Measurements from ENCODE around the gene GRAP2. TPM values are rescaled to one million over a fixed set of nuclear protein-coding genes. Genes with fewer than 3 reads are reported as not detected.

Gene GRAP2
- total and polyA plus RNA-seq, 10 of the 15 experiments (the other 5 are each of a cell fraction or from before 2014, with no cell fraction given) = 3.3 to 79.1 (median 59.6) TPM

DNA sequence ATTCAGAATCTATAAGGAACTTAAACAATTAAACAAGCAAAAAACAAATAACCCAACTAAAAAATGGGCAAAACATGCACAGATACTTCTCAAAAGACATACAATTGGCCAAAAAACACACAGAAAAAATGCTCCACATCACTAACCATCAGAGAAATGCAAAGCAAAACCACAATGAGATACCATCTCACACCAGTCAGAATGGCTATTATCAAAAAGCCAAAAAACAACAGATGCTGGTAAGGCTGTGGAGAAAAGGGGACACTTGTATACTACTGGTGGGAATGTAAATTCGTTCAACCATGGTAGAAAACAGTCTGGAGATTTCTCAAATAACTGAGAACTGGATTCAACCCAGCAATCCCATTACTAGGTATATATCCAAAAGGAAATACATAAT, 32.1 kb upstream of the GRAP2 start:
- in situ Hi-C loops (cut with MboI) (no loop called here), intact Hi-C loops (cut with micrococcal nuclease; ENCODE audit: unreplicated experiment) (loop anchor here (2.0 kb wide), 1 partner anchor 32 kb away; the partner anchor contains the start of gene GRAP2)
- H4K20me1 ChIP-seq (ENCODE audit: control insufficient read depth, insufficient read depth) = no peaks in the 10 kb centered on the region
- ChIA-PET CTCF (interaction anchor here (1.0 to 1.3 kb wide), 2 partner anchors 30 to 42 kb away, joined by 3 read pairs; no protein-coding TSS in a partner anchor), POLR2A (interaction anchor here (0.7 kb wide), 1 partner anchor 64 kb away, joined by 4 read pairs; no protein-coding TSS in a partner anchor), SMC1A (ENCODE audit: uncharacterized antibody, unreplicated experiment) (interaction anchor here (0.6 to 1.1 kb wide), 2 partner anchors 24 to 106 kb away, joined by 3 read pairs; no protein-coding TSS in a partner anchor), RAD21 (ENCODE audit: unreplicated experiment) (no interaction called here)
- H3K4me2 ChIP-seq (ENCODE audit: control insufficient read depth, insufficient read depth) = no peak overlapping the region; the same call in 1 of the 2 replicates
- peaks cover 18% of the 10 kb centered on the region; the same call in 1 of the 2 replicates for H3K4me1 ChIP-seq (ENCODE audit: control insufficient read depth, insufficient read depth, low read length)
- H3K79me2 ChIP-seq (ENCODE audit: control insufficient read depth, insufficient read depth, low read length) = no peaks in the 10 kb centered on the region
- H3K27me3 ChIP-seq (replicated peaks in 1 of 2; ENCODE audit: control insufficient read depth in 2 of 2, insufficient read depth in 2 of 2, low read length in 1 of 2) = no peaks in the 10 kb centered on the region
- H3K27ac ChIP-seq (ENCODE audit: control insufficient read depth, insufficient read depth) = peak overlapping the region; percentile 50; the same call in 1 of the 2 replicates
- TF ChIP-seq IKZF1 (conservative IDR thresholded peaks at IDR 0.05) (peak; percentile 18; the same call in 1 of the 2 replicates), RFX5 (IDR thresholded peaks at IDR 0.05; ENCODE audit: low read depth, low read length) (no peak), MEF2B (IDR thresholded peaks at IDR 0.05; ENCODE audit: partially characterized antibody, poor library complexity, severe bottlenecking) (peak; percentile 39), ETV6 (conservative IDR thresholded peaks at IDR 0.05 in 1 of 2, IDR thresholded peaks at IDR 0.05 in 1 of 2; ENCODE audit: borderline replicate concordance in 1 of 2, low read depth in 1 of 2) (no peak), POU2F2 (IDR thresholded peaks at IDR 0.05; ENCODE audit: borderline replicate concordance, low read depth, low read length) (peak; percentile 59; the same call in 1 of the 3 replicates), NBN (IDR thresholded peaks at IDR 0.05) (peak; percentile 60), MTA2 (IDR thresholded peaks at IDR 0.05; ENCODE audit: low read depth) (peak; percentile 54), IKZF2 (IDR thresholded peaks at IDR 0.05) (peak; percentile 57 to 75; a peak in 3 of 4 replicates), RUNX3 (IDR thresholded peaks at IDR 0.05; ENCODE audit: low read length) (peak; percentile 78), TAF1 (IDR thresholded peaks at IDR 0.05; ENCODE audit: borderline replicate concordance, low read depth, low read length) (no peak), CHD1 (IDR thresholded peaks at IDR 0.05; ENCODE audit: low read depth, low read length) (no peak), JUNB (IDR thresholded peaks at IDR 0.05) (no peak)
- TF ChIP-seq, protein P1, sequence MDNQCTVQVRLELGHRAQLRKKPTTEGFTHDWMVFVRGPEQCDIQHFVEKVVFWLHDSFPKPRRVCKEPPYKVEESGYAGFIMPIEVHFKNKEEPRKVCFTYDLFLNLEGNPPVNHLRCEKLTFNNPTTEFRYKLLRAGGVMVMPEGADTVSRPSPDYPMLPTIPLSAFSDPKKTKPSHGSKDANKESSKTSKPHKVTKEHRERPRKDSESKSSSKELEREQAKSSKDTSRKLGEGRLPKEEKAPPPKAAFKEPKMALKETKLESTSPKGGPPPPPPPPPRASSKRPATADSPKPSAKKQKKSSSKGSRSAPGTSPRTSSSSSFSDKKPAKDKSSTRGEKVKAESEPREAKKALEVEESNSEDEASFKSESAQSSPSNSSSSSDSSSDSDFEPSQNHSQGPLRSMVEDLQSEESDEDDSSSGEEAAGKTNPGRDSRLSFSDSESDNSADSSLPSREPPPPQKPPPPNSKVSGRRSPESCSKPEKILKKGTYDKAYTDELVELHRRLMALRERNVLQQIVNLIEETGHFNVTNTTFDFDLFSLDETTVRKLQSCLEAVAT (IDR thresholded peaks at IDR 0.05) = 0 out of 2 replicates have a peak, but pooled peaks have one; percentile 23
- TF ChIP-seq, protein P2, sequence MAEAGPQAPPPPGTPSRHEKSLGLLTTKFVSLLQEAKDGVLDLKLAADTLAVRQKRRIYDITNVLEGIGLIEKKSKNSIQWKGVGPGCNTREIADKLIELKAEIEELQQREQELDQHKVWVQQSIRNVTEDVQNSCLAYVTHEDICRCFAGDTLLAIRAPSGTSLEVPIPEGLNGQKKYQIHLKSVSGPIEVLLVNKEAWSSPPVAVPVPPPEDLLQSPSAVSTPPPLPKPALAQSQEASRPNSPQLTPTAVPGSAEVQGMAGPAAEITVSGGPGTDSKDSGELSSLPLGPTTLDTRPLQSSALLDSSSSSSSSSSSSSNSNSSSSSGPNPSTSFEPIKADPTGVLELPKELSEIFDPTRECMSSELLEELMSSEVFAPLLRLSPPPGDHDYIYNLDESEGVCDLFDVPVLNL (IDR thresholded peaks at IDR 0.05; ENCODE audit: low read depth, low read length) = no peak
- TF ChIP-seq, protein P3, sequence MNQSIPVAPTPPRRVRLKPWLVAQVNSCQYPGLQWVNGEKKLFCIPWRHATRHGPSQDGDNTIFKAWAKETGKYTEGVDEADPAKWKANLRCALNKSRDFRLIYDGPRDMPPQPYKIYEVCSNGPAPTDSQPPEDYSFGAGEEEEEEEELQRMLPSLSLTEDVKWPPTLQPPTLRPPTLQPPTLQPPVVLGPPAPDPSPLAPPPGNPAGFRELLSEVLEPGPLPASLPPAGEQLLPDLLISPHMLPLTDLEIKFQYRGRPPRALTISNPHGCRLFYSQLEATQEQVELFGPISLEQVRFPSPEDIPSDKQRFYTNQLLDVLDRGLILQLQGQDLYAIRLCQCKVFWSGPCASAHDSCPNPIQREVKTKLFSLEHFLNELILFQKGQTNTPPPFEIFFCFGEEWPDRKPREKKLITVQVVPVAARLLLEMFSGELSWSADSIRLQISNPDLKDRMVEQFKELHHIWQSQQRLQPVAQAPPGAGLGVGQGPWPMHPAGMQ (IDR thresholded peaks at IDR 0.05; ENCODE audit: borderline replicate concordance) = no peak
- TF ChIP-seq, protein P4, sequence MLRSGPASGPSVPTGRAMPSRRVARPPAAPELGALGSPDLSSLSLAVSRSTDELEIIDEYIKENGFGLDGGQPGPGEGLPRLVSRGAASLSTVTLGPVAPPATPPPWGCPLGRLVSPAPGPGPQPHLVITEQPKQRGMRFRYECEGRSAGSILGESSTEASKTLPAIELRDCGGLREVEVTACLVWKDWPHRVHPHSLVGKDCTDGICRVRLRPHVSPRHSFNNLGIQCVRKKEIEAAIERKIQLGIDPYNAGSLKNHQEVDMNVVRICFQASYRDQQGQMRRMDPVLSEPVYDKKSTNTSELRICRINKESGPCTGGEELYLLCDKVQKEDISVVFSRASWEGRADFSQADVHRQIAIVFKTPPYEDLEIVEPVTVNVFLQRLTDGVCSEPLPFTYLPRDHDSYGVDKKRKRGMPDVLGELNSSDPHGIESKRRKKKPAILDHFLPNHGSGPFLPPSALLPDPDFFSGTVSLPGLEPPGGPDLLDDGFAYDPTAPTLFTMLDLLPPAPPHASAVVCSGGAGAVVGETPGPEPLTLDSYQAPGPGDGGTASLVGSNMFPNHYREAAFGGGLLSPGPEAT (IDR thresholded peaks at IDR 0.05; ENCODE audit: low read depth) = peak; percentile 37; the same call in 1 of the 2 replicates
- DNase-seq (ENCODE audit: low read depth, low spot score) = peak; percentile 58
- 0% methylated on average over 1 of the region's 1 CpG for WGBS (ENCODE audit: insufficient coverage, insufficient replicate concordance, low lambda C conversion rate, missing lambda C conversion rate)
- no peak for FAIRE-seq
- no peaks in the 10 kb centered on the region; a peak in 1 of 4 replicates for H3K36me3 ChIP-seq (ENCODE audit: control insufficient read depth in 2 of 2, insufficient read depth in 2 of 2, low read length in 1 of 2)
- no TSS peak for BruUV-seq (replicated peaks)
- peak overlapping the region; percentile 7; the same call in 1 of the 2 replicates for H3K4me3 ChIP-seq
- H3K9ac ChIP-seq (ENCODE audit: control insufficient read depth, insufficient read depth, low read length) = no peak overlapping the region
- peak; percentile 78 for ATAC-seq
- no peaks in the 10 kb centered on the region; the same call in 1 of the 3 replicates for H3K9me3 ChIP-seq (replicated peaks; ENCODE audit: control insufficient read depth, insufficient read depth, low read length)
- no peak overlapping the region for H2AFZ ChIP-seq (ENCODE audit: control insufficient read depth, low read depth, low read length)
